Right lobe of liver (tissue), 6 donors: ENCODE data around the gene TELO2. TPM values are rescaled to one million over a fixed set of nuclear protein-coding genes. Genes with fewer than 3 reads are reported as not detected.

Experiments
- ATAC-seq, 4 donors: fragments of 200-7000 bp; cut with Tn5 transposase; one replicate each; pipeline ENCODE4 v1.9.1; 2020; ENCODE audit warnings: mild to moderate bottlenecking in 4 of 4, moderate library complexity in 4 of 4
- DNase-seq, 3 donors: peaks; one replicate each; pipeline ENCODE4 v3.0.0-alpha.2; 2020
- H3K27ac ChIP-seq, 3 donors: fragments of 200-600 bp; one replicate each; pipeline ENCODE4 v1.8.0; 2022
- H3K27me3 ChIP-seq, 2 donors: fragments of 200-600 bp; one replicate each; pipeline ENCODE4 v1.8.0; 2022
- H3K36me3 ChIP-seq, 4 donors: fragments of 200-600 bp; sonication (generic) in 1 of 4; one replicate each; pipeline versions ENCODE4 v1.5.1 to v1.8.0; 2017 to 2022; ENCODE audit warnings: control low read depth in 1 of 4
- H3K4me1 ChIP-seq, 4 donors: fragments of 200-600 bp; sonication (generic) in 1 of 4; one replicate each; pipeline versions ENCODE4 v1.5.1 to v1.8.0; 2017 to 2022; ENCODE audit warnings: control low read depth in 1 of 4
- H3K4me3 ChIP-seq, 3 donors: fragments of 200-600 bp; one replicate each; pipeline ENCODE4 v1.8.0; 2022
- H3K9me3 ChIP-seq, 4 donors: fragments of 200-600 bp; sonication (generic) in 1 of 4; one replicate each; pipeline versions ENCODE4 v1.5.1 to v1.8.0; 2017 to 2022; ENCODE audit warnings: control low read depth in 1 of 4
- CTCF ChIP-seq, 4 donors: fragments of 200-600 bp in 3 of 4; fragments of 450-650 bp in 1 of 4; IDR thresholded peaks; one replicate each; pipeline versions ENCODE4 v1.5.1 to v1.8.0; 2016 to 2022; ENCODE audit warnings: antibody characterized with exemption in 4 of 4, mild to moderate bottlenecking in 2 of 4
- POLR2A ChIP-seq: fragments of 450-650 bp; IDR thresholded peaks from one replicate; pipeline ENCODE4 v1.6.1; 2017; ENCODE audit warnings: antibody characterized with exemption, mild to moderate bottlenecking
- WGBS: methylation state at CpG from one replicate; pipeline ENCODE4 v1.1.6; 2018; ENCODE audit warnings: low coverage, low lambda C conversion rate; ENCODE audit not compliant: insufficient coverage; ENCODE audit errors: missing lambda C conversion rate; 5-methylcytosine and 5-hydroxymethylcytosine counted together
- intact Hi-C, 2 donors: fragments of 100-400 bp; cut with DNase I; formaldehyde crosslinking; loops; one replicate each; pipeline versions ENCODE4 v1.11.2 to v1.14.1; 2022
- total RNA-seq, 6 experiments: library from RNA; depleted of rRNA in 2 of 6; stranded (reverse); fragments of >200 nt in 2 of 6; fragmentation: NEBNext Ultra II Directional in 3 of 6; extraction: Animal tissue kit (Norgen Biotek cat#: 25700) in 3 of 6; gene quantifications; one replicate each; pipeline versions ENCODE4 v1.1.0 to v1.2.4, GENCODE V29; 2016 to 2023
- donor health status: DM: no; HTN: yes; CAD: no.
- donor health status: DM: no; HTN: no; CAD: no.
- donor health status: DM: no; HTN: no; CAD: no.
- donor health status: DM: no; HTN: yes; CAD: no.
- donor health status: DM: no; HTN: yes; CAD: no.

The TELO2 gene
- total RNA-seq, 6 experiments from 2014 or later = 9.5 to 31.0 (median 20.8) TPM

- H3K4me1 ChIP-seq = peaks cover 0 to 6% (median 0%) of the 10 kb centered on the region in 4 donors
- no peak overlapping the region for H3K4me3 ChIP-seq
- DNase-seq (no peak), ATAC-seq (no peak)
- peak overlapping the region in 2 of 3 donors; percentile 0 to 70 for H3K27ac ChIP-seq
- H3K9me3 ChIP-seq = no peaks in the 10 kb centered on the region
- H3K27me3 ChIP-seq = no peaks in the 10 kb centered on the region
- no CpG with 5 or more reads among the region's 2 CpGs for WGBS
- H3K36me3 ChIP-seq = no peaks in the 10 kb centered on the region
- TF ChIP-seq POLR2A (no peak), CTCF (IDR thresholded peaks at IDR 0.05) (no peak)
- intact Hi-C loops = no loop called here
Observed at GRCh38 chr16:1542166-1542500, 49.0 kb downstream of the TELO2 start.

- WGBS = no CpG with 5 or more reads among the region's 18 CpGs
- Histone ChIP-seq H3K4me3 (no peak overlapping the region), H3K9me3 (no peaks in the 10 kb centered on the region), H3K4me1 (peaks cover 0 to 6% (median 0%) of the 10 kb centered on the region in 4 donors), H3K27me3 (no peaks in the 10 kb centered on the region), H3K36me3 (no peaks in the 10 kb centered on the region), H3K27ac (peak overlapping the region; percentile 0 to 70 (median 13))
- intact Hi-C loops = no loop called here
- no peak for TF ChIP-seq CTCF (IDR thresholded peaks at IDR 0.05)
- no peak for TF ChIP-seq POLR2A
- ATAC-seq (no peak), DNase-seq (no peak)
Observed at GRCh38 chr16:1542533-1542932, 49.4 kb downstream of the TELO2 start.

DNA sequence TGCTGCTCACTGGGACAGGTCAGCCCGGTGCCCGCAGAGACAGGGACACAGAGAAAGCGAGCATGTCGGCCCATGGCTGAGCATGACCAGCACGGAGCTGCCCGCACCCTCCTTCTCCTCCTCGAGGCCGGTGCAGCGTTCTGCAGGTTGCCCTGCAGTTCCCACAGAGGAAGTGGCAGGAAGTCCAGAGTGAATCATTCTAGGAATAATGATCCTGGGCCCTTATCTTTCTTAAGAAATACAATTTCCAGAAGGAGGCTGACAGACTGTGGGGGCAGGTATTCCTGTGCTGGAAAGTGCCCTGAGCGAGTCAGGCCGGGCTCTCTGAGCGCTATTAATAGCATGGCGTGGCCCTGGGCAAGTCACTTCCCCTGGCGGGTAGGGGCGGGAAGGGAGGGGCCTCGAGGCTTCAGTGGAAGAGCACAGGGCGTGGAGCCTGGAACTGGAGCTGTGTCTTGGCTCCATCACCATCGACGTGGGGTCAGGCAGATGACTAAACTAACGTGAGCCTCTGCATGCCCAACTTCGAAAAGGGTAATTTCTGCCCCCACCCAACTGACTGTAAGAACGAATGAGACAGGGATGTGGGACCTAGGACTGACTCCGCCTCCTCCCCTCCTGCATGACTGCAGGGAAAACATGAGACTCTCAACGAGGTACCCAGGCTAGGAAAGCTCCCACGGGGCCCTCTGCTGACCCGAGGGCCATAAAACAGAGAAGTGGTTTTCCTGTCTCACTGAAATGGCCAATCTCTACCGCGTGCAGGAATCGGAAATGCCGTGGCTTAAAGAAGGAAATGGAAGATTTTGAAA is 50.1 kb downstream of the TELO2 start:
- no peak for TF ChIP-seq CTCF (IDR thresholded peaks at IDR 0.05)
- no peak for TF ChIP-seq POLR2A
- Histone ChIP-seq H3K27me3 (no peaks in the 10 kb centered on the region), H3K27ac (peak overlapping the region; percentile 13 to 70 (median 29)), H3K4me1 (peaks cover 0 to 12% (median 0%) of the 10 kb centered on the region in 4 donors), H3K36me3 (no peaks in the 10 kb centered on the region), H3K9me3 (no peaks in the 10 kb centered on the region), H3K4me3 (no peak overlapping the region)
- ATAC-seq = peak; percentile 62 to 71 (median 67)
- WGBS = 34% methylated on average over 19 of the region's 30 CpGs
- peak; percentile 61 to 77 (median 71) for DNase-seq
- intact Hi-C loops = no loop called here

- Histone ChIP-seq H3K27me3 (no peaks in the 10 kb centered on the region), H3K27ac (peak overlapping the region; percentile 37 to 70 (median 44)), H3K9me3 (no peaks in the 10 kb centered on the region), H3K4me3 (no peak overlapping the region), H3K4me1 (peaks cover 0 to 18% (median 0%) of the 10 kb centered on the region in 4 donors), H3K36me3 (no peaks in the 10 kb centered on the region)
- 34% methylated on average over 13 of the region's 26 CpGs for WGBS
- ATAC-seq (peak; percentile 29 to 48 (median 30)), DNase-seq (no peak)
- intact Hi-C loops = no loop called here
- TF ChIP-seq POLR2A (peak; percentile 25), CTCF (IDR thresholded peaks at IDR 0.05) (no peak)
Observed at GRCh38 chr16:1545044-1546040, 52.2 kb downstream of the TELO2 start.
